ENCODE results near the gene KLHL3. TPM values are rescaled to one million over a fixed set of nuclear protein-coding genes. Genes with fewer than 3 reads are reported as not detected.

Gene KLHL3
- total and polyA plus RNA-seq, 11 donors: 8.3 to 77.6 (median 26.1) TPM

DNA sequence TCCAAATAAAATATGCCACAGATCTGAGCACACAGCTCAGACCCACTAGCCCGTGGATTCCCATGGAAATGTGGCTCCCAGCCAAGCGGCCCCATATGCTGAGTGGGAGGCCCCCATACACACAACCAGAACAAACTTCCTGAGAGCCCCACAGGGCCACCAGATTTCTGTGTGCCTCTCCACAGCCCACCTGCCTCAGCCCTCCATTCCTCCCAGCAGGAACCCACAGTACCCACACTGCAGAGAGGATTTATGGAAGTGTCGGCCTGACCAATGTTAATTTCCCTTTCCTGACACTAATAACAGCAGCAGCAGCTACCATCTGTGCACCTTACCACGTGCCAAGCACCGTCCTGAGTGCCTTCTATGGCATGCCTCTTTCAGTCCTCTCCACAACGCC, 137.5 kb downstream of the KLHL3 start:
- intact Hi-C loops (cut with DNase I): no loop called here
- Histone ChIP-seq H3K4me3 (no peak overlapping the region), H3K27me3 (peaks cover 0 to 27% (median 0%) of the 10 kb centered on the region in 9 donors), H3K36me3 (no peaks in the 10 kb centered on the region), H3K27ac (no peak overlapping the region), H3K9me3 (no peaks in the 10 kb centered on the region), H3K4me1 (no peaks in the 10 kb centered on the region)
- ATAC-seq (no peak), DNase-seq (no peak)
- no peak for TF ChIP-seq POLR2A (IDR thresholded peaks at IDR 0.05)
- TF ChIP-seq, protein P1, sequence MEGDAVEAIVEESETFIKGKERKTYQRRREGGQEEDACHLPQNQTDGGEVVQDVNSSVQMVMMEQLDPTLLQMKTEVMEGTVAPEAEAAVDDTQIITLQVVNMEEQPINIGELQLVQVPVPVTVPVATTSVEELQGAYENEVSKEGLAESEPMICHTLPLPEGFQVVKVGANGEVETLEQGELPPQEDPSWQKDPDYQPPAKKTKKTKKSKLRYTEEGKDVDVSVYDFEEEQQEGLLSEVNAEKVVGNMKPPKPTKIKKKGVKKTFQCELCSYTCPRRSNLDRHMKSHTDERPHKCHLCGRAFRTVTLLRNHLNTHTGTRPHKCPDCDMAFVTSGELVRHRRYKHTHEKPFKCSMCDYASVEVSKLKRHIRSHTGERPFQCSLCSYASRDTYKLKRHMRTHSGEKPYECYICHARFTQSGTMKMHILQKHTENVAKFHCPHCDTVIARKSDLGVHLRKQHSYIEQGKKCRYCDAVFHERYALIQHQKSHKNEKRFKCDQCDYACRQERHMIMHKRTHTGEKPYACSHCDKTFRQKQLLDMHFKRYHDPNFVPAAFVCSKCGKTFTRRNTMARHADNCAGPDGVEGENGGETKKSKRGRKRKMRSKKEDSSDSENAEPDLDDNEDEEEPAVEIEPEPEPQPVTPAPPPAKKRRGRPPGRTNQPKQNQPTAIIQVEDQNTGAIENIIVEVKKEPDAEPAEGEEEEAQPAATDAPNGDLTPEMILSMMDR (IDR thresholded peaks at IDR 0.05): no peak
- 55 to 65% (median 61%) methylated on average over 4 to 6 of the region's 6 CpGs for WGBS, 4 donors

GRCh38 chr5:137596941-137597340, 138.9 kb downstream of the KLHL3 start:
- no peak for DNase-seq

GRCh38 chr5:137595396-137596079, 140.4 kb downstream of the KLHL3 start:
- WGBS, 4 donors: 45 to 59% (median 53%) methylated on average over 4 of the region's 4 CpGs
- no peaks in the 10 kb centered on the region for H3K36me3 ChIP-seq
- H3K4me1 ChIP-seq: no peaks in the 10 kb centered on the region
- H3K9me3 ChIP-seq: peaks cover 0 to 11% (median 2%) of the 10 kb centered on the region in 12 donors
- TF ChIP-seq, protein P1 (IDR thresholded peaks at IDR 0.05): no peak
- H3K27ac ChIP-seq: no peak overlapping the region
- H3K27me3 ChIP-seq: peaks cover 0 to 35% (median 0%) of the 10 kb centered on the region in 9 donors
- H3K4me3 ChIP-seq: no peak overlapping the region
- intact Hi-C loops (cut with DNase I): no loop called here
- ATAC-seq: no peak
- no peak for DNase-seq

More at GRCh38 chr5:137596941-137597340, 138.9 kb downstream of the KLHL3 start:
- Histone ChIP-seq H3K36me3 (no peaks in the 10 kb centered on the region), H3K27ac (no peak overlapping the region), H3K27me3 (peaks cover 0 to 35% (median 0%) of the 10 kb centered on the region in 9 donors), H3K4me3 (no peak overlapping the region), H3K9me3 (peaks cover 0 to 9% (median 2%) of the 10 kb centered on the region in 12 donors), H3K4me1 (no peaks in the 10 kb centered on the region)
- TF ChIP-seq, protein P1 (IDR thresholded peaks at IDR 0.05): no peak
- no peak for TF ChIP-seq POLR2A (IDR thresholded peaks at IDR 0.05)
- ATAC-seq: no peak
- 80 to 90% (median 85%) methylated on average over 3 of the region's 3 CpGs for WGBS, 4 donors
- intact Hi-C loops (cut with DNase I): no loop called here

GRCh38 chr5:137594717-137595116, 141.2 kb downstream of the KLHL3 start:
- TF ChIP-seq, protein P1 (IDR thresholded peaks at IDR 0.05): no peak
- TF ChIP-seq POLR2A (IDR thresholded peaks at IDR 0.05): no peak
- Histone ChIP-seq H3K9me3 (peaks cover 0 to 11% (median 2%) of the 10 kb centered on the region in 12 donors), H3K27me3 (peaks cover 0 to 35% (median 0%) of the 10 kb centered on the region in 9 donors), H3K4me3 (no peak overlapping the region), H3K36me3 (no peaks in the 10 kb centered on the region), H3K4me1 (no peaks in the 10 kb centered on the region), H3K27ac (no peak overlapping the region)
- DNase-seq (no peak), ATAC-seq (no peak)
- WGBS, 4 donors: 30 to 42% (median 37%) methylated on average over 2 of the region's 2 CpGs
- intact Hi-C loops (cut with DNase I): no loop called here
